Lower leg skin (tissue), 3 donors: ENCODE results near the gene STXBP1.

Source experiments
- CTCF ChIP-seq, 3 donors: fragments of 450-650 bp; IDR thresholded peaks; one replicate each; pipeline ENCODE4 v1.5.1; 2016; ENCODE audit warnings: antibody characterized with exemption in 3 of 3, mild to moderate bottlenecking in 3 of 3, moderate library complexity in 2 of 3
- POLR2A ChIP-seq, 2 donors: fragments of 450-650 bp; IDR thresholded peaks; one replicate each; pipeline ENCODE4 v1.6.1; 2016 to 2017; ENCODE audit warnings: antibody characterized with exemption in 2 of 2, mild to moderate bottlenecking in 1 of 2, moderate library complexity in 1 of 2

GRCh38 chr9:127635201-127635735, 23.2 kb downstream of the STXBP1 start:
- TF ChIP-seq CTCF (IDR thresholded peaks at IDR 0.05) (no peak), POLR2A (IDR thresholded peaks at IDR 0.05) (no peak)
